Measurements from ENCODE around the gene CDIPT. TPM values are rescaled to one million over a fixed set of nuclear protein-coding genes. Genes with fewer than 3 reads are reported as not detected.
"Not testable (repeated sequence)": the region's sequence is repeated elsewhere in the genome, so short reads cannot be mapped to it uniquely, and the experiment has no call there.

The CDIPT gene
- total RNA-seq, 1 experiment from 2014 or later, result 58.3 TPM

- no peaks in the 10 kb centered on the region for H3K36me3 ChIP-seq (ENCODE audit: control insufficient read depth in 1 of 2, insufficient read depth in 2 of 2, low read length in 2 of 2)
- no peaks in the 10 kb centered on the region for H4K20me1 ChIP-seq (ENCODE audit: insufficient read depth)
- no peaks in the 10 kb centered on the region for H3K9me3 ChIP-seq (ENCODE audit: control insufficient read depth in 1 of 2, insufficient read depth in 1 of 2, low read depth in 1 of 2, low read length in 2 of 2)
- no peak for DNase-seq (ENCODE audit: low read depth, low spot score)
- intact Hi-C loops (cut with micrococcal nuclease), result no loop called here
- H2AFZ ChIP-seq (ENCODE audit: low read depth, low read length, poor library complexity, severe bottlenecking), result no peak overlapping the region
- H3K4me1 ChIP-seq (ENCODE audit: control insufficient read depth in 1 of 2, insufficient read depth in 2 of 2, low read length in 2 of 2), result no peaks in the 10 kb centered on the region
- POLR2A ChIA-PET, result no interaction called here
- H3K27ac ChIP-seq (ENCODE audit: low read depth, low read length), result no peak overlapping the region
- CTCF ChIA-PET, result no interaction called here
- no peak overlapping the region for H3K9ac ChIP-seq (ENCODE audit: low read length)
- no peak overlapping the region for H3K4me2 ChIP-seq (ENCODE audit: low read length)
- BruUV-seq (replicated peaks), result no TSS peak
- RAD21 ChIA-PET (ENCODE audit: low non-redundant PET in 1 of 2, low total read pairs in 2 of 2, uncharacterized antibody in 2 of 2, unreplicated experiment in 2 of 2), result interaction anchor here in 1 of 2 experiments (0.7 kb wide), 1 partner anchor 8 kb away, joined by 3 read pairs; the partner anchor contains the start of genes ASPHD1 and SEZ6L2
- ATAC-seq, result no peak
- H3K9me2 ChIP-seq (ENCODE audit: insufficient read depth), result no peaks in the 10 kb centered on the region
- TF ChIP-seq SIN3A (IDR thresholded peaks at IDR 0.05; ENCODE audit: low read depth) (no peak), YY1 (IDR thresholded peaks at IDR 0.05; ENCODE audit: extremely low read depth, insufficient replicate concordance, low read depth, low read length) (no peak), POLR2AphosphoS5 (IDR thresholded peaks at IDR 0.05; ENCODE audit: low read depth, low read length) (no peak), SRF (IDR thresholded peaks at IDR 0.05; ENCODE audit: low read depth) (no peak), POLR2A (IDR thresholded peaks at IDR 0.05; ENCODE audit: borderline replicate concordance, extremely low read depth, insufficient read depth, insufficient read length) (no peak), SP1 (IDR thresholded peaks at IDR 0.05; ENCODE audit: low read depth) (no peak), MAX (IDR thresholded peaks at IDR 0.05) (no peak), REST (IDR thresholded peaks at IDR 0.05; ENCODE audit: low read depth) (no peak), JUND (IDR thresholded peaks at IDR 0.05) (no peak), CEBPB (IDR thresholded peaks at IDR 0.05; ENCODE audit: low read depth) (no peak), ZNF274 (IDR thresholded peaks at IDR 0.05; ENCODE audit: low read depth, low read length) (no peak), EGR1 (IDR thresholded peaks at IDR 0.05; ENCODE audit: low read depth) (no peak), CBX3 (IDR thresholded peaks at IDR 0.05; ENCODE audit: low read depth) (no peak), ELF1 (IDR thresholded peaks at IDR 0.05; ENCODE audit: borderline replicate concordance, low read depth) (no peak), EZH2 (IDR thresholded peaks at IDR 0.05) (no peak)
- no peak overlapping the region for H3K4me3 ChIP-seq (replicated peaks in 1 of 2; ENCODE audit: low read depth in 1 of 2, low read length in 2 of 2)
- no peaks in the 10 kb centered on the region for H3K27me3 ChIP-seq (ENCODE audit: insufficient read depth, low read length)
- no peaks in the 10 kb centered on the region for H3K79me2 ChIP-seq (ENCODE audit: insufficient read depth, low read length)
Measured at GRCh38 chr16:29891525-29892457, 28.8 kb upstream of the CDIPT start.

- H3K4me2 ChIP-seq (ENCODE audit: low read length); intact Hi-C loops (cut with micrococcal nuclease); H4K20me1 ChIP-seq (ENCODE audit: insufficient read depth); H2AFZ ChIP-seq (ENCODE audit: low read depth, low read length, poor library complexity, severe bottlenecking); H3K9me2 ChIP-seq (ENCODE audit: insufficient read depth); H3K36me3 ChIP-seq (ENCODE audit: control insufficient read depth in 1 of 2, insufficient read depth in 2 of 2, low read length in 2 of 2); H3K9me3 ChIP-seq (ENCODE audit: control insufficient read depth in 1 of 2, insufficient read depth in 1 of 2, low read depth in 1 of 2, low read length in 2 of 2); ATAC-seq; POLR2A ChIA-PET; DNase-seq (ENCODE audit: low read depth, low spot score); H3K79me2 ChIP-seq (ENCODE audit: insufficient read depth, low read length); H3K4me1 ChIP-seq (ENCODE audit: control insufficient read depth in 1 of 2, insufficient read depth in 2 of 2, low read length in 2 of 2); CTCF ChIA-PET; H3K4me3 ChIP-seq (replicated peaks in 1 of 2; ENCODE audit: low read depth in 1 of 2, low read length in 2 of 2); H3K27ac ChIP-seq (ENCODE audit: low read depth, low read length); BruUV-seq (replicated peaks); H3K27me3 ChIP-seq (ENCODE audit: insufficient read depth, low read length); H3K9ac ChIP-seq (ENCODE audit: low read length): not testable (repeated sequence)
- RAD21 ChIA-PET (ENCODE audit: low non-redundant PET in 1 of 2, low total read pairs in 2 of 2, uncharacterized antibody in 2 of 2, unreplicated experiment in 2 of 2), result interaction anchor here in 1 of 2 experiments (1.0 kb wide), 1 partner anchor 10 kb away, joined by 3 read pairs; the partner anchor contains the start of gene SEZ6L2
Measured at GRCh38 chr16:29889372-29889771, 26.3 kb upstream of the CDIPT start.

Measured in HCT116 (cell line).